Measurements from ENCODE around the gene ATMIN.

GRCh38 chr16:81006211-81006812, 29.3 kb upstream of the ATMIN start:
- no peak for TF ChIP-seq EZH2phosphoT487 (IDR thresholded peaks at IDR 0.05; ENCODE audit: insufficient read depth, low read depth)
- TF ChIP-seq EZH2 (IDR thresholded peaks at IDR 0.05; ENCODE audit: insufficient read depth, poor library complexity, severe bottlenecking) = no peak
